Peyer's patch (tissue), 4 donors: ENCODE results near the gene ENG. TPM values are rescaled to one million over a fixed set of nuclear protein-coding genes. Genes with fewer than 3 reads are reported as not detected.

ENCODE experiments used
- DNase-seq, 3 donors: peaks; one replicate each; pipeline ENCODE4 v3.0.0-alpha.2; 2017 to 2019
- H3K27ac ChIP-seq, 4 donors: fragments of 200-600 bp; sonication (generic); one replicate each; pipeline ENCODE4 v1.5.1; 2016 to 2019
- H3K27me3 ChIP-seq, 2 donors: fragments of 200-600 bp; sonication (generic); one replicate each; pipeline ENCODE4 v1.5.1; 2019
- H3K36me3 ChIP-seq, 3 donors: fragments of 200-600 bp; sonication (generic); one replicate each; pipeline ENCODE4 v1.5.1; 2016 to 2019
- H3K4me1 ChIP-seq, 4 donors: fragments of 200-600 bp; sonication (generic); one replicate each; pipeline ENCODE4 v1.5.1; 2016 to 2019
- H3K4me3 ChIP-seq, 4 donors: fragments of 200-600 bp; sonication (generic); 1 replicate in 3 of 4; 2 replicates in 1 of 4; pipeline ENCODE4 v1.5.1; 2016 to 2019; ENCODE audit warnings: mild to moderate bottlenecking in 1 of 4
- H3K9me3 ChIP-seq, 4 donors: fragments of 200-600 bp; sonication (generic); one replicate each; pipeline ENCODE4 v1.5.1; 2016 to 2019; ENCODE audit warnings: mild to moderate bottlenecking in 1 of 4
- CTCF ChIP-seq, 6 experiments: fragments of 450-650 bp in 4 of 6; fragments of 200-600 bp in 2 of 6; sonication (generic) in 1 of 6; IDR thresholded peaks; one replicate each; pipeline ENCODE4 v1.5.1; 2017 to 2019; ENCODE audit warnings: antibody characterized with exemption in 6 of 6, mild to moderate bottlenecking in 3 of 6, moderate library complexity in 1 of 6
- POLR2A ChIP-seq, 2 donors: fragments of 450-650 bp; IDR thresholded peaks; one replicate each; pipeline ENCODE4 v1.5.1; 2017; ENCODE audit warnings: antibody characterized with exemption in 2 of 2, mild to moderate bottlenecking in 2 of 2, moderate library complexity in 2 of 2
- total RNA-seq, 4 donors: library from RNA; depleted of rRNA; stranded (reverse); fragments of >200 nt; gene quantifications; one replicate each; pipeline ENCODE4 v1.1.0, GENCODE V29; 2016

ENG gene
- total RNA-seq, 4 donors from 2014 or later, result 7.0 to 49.5 (median 25.0) TPM

- H3K27me3 ChIP-seq, result no peaks in the 10 kb centered on the region
- H3K4me3 ChIP-seq, result no peak overlapping the region
- peak in 2 of 3 donors; percentile 67 to 71 for DNase-seq
- H3K36me3 ChIP-seq, result no peaks in the 10 kb centered on the region
- TF ChIP-seq POLR2A (IDR thresholded peaks at IDR 0.05), result no peak
- peaks cover 0 to 28% (median 18%) of the 10 kb centered on the region in 4 donors for H3K4me1 ChIP-seq
- H3K9me3 ChIP-seq, result no peaks in the 10 kb centered on the region
- peak overlapping the region in 1 of 4 donors; percentile 78 for H3K27ac ChIP-seq
Measured at GRCh38 chr9:127866535-127866934, 12.1 kb upstream of the ENG start.

GRCh38 chr9:127865645-127866464, 11.4 kb upstream of the ENG start:
- Histone ChIP-seq H3K4me1 (peaks cover 0 to 34% (median 24%) of the 10 kb centered on the region in 4 donors), H3K27me3 (no peaks in the 10 kb centered on the region), H3K27ac (peak overlapping the region in 2 of 4 donors; percentile 58 to 78), H3K9me3 (no peaks in the 10 kb centered on the region), H3K36me3 (no peaks in the 10 kb centered on the region), H3K4me3 (no peak overlapping the region)
- TF ChIP-seq CTCF (IDR thresholded peaks at IDR 0.05) (no peak), POLR2A (IDR thresholded peaks at IDR 0.05) (no peak)
- DNase-seq, result no peak

DNA sequence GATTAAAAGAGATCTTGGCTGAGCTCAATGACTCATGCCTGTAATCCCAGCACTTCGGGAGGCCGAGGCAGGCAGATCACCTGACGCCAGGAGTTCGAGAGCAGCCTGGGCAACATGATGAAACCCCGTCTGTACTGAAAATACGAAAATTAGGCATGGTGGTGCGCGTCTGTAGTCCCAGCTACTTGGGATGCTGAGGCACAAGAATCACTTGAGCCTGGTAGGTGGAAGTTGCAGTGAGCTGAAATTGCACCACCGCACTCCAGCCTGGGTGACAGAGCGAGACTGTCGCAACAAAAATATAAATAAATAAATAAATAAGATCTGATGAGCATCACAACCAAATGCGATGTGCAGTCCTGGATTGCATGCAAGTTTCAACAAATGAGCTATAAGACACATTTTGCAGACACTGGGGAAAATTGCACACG, 8.7 kb upstream of the ENG start:
- DNase-seq, result no peak
- Histone ChIP-seq H3K27ac (peak overlapping the region; percentile 77 to 82 (median 80)), H3K4me3 (no peak overlapping the region), H3K4me1 (peaks cover 0 to 38% (median 31%) of the 10 kb centered on the region in 4 donors), H3K36me3 (no peaks in the 10 kb centered on the region), H3K27me3 (no peaks in the 10 kb centered on the region), H3K9me3 (no peaks in the 10 kb centered on the region)
- TF ChIP-seq POLR2A (IDR thresholded peaks at IDR 0.05) (no peak), CTCF (IDR thresholded peaks at IDR 0.05) (no peak)

- H3K4me1 ChIP-seq, result peaks cover 0 to 41% (median 36%) of the 10 kb centered on the region in 4 donors
- H3K4me3 ChIP-seq, result no peak overlapping the region
- H3K27me3 ChIP-seq, result no peaks in the 10 kb centered on the region
- TF ChIP-seq POLR2A (IDR thresholded peaks at IDR 0.05) (no peak), CTCF (IDR thresholded peaks at IDR 0.05) (no peak)
- H3K27ac ChIP-seq, result peak overlapping the region; percentile 77 to 82 (median 80)
- no peaks in the 10 kb centered on the region for H3K9me3 ChIP-seq
- DNase-seq, result peak; percentile 71 to 96 (median 94)
- no peaks in the 10 kb centered on the region for H3K36me3 ChIP-seq
Measured at GRCh38 chr9:127862075-127863011, 7.9 kb upstream of the ENG start.

GRCh38 chr9:127860779-127861178, 6.3 kb upstream of the ENG start:
- H3K4me1 ChIP-seq, result peaks cover 0 to 41% (median 36%) of the 10 kb centered on the region in 4 donors
- H3K9me3 ChIP-seq, result no peaks in the 10 kb centered on the region
- H3K27ac ChIP-seq, result peak overlapping the region in 2 of 4 donors; percentile 78 to 82
- no peak for DNase-seq
- no peaks in the 10 kb centered on the region for H3K27me3 ChIP-seq
- TF ChIP-seq CTCF (IDR thresholded peaks at IDR 0.05) (no peak), POLR2A (IDR thresholded peaks at IDR 0.05) (no peak)
- no peaks in the 10 kb centered on the region for H3K36me3 ChIP-seq
- no peak overlapping the region for H3K4me3 ChIP-seq
